Measurements from ENCODE around the gene EXOSC9. TPM values are rescaled to one million over a fixed set of nuclear protein-coding genes. Genes with fewer than 3 reads are reported as not detected.

EXOSC9 gene
- polyA plus RNA-seq, 2 of the 4 experiments (the other 2 are of a cell fraction): 33.6 to 43.1 TPM

GRCh38 chr4:121814756-121815155, 13.6 kb downstream of the EXOSC9 start:
- ChIA-PET POLR2A (no interaction called here), CTCF (no interaction called here)
- no peak for FAIRE-seq
- DNase-seq (ENCODE audit: low read depth in 1 of 2, low spot score in 1 of 2): no peak
- H3K4me1 ChIP-seq: peaks cover 9% of the 10 kb centered on the region; the same call in 2 of the 3 replicates
- WGBS (ENCODE audit: missing lambda C conversion rate): 78% methylated on average over 2 of the region's 2 CpGs
- no peak for ATAC-seq
- H3K9me3 ChIP-seq: no peaks in the 10 kb centered on the region
- no peak overlapping the region for H3K4me3 ChIP-seq
- TF ChIP-seq ZC3H11A (IDR thresholded peaks at IDR 0.05) (no peak), PBX3 (IDR thresholded peaks at IDR 0.05) (no peak), SMC3 (IDR thresholded peaks at IDR 0.05) (no peak), NR3C1 (IDR thresholded peaks at IDR 0.05) (no peak), BCL3 (IDR thresholded peaks at IDR 0.05) (no peak), GATA3 (IDR thresholded peaks at IDR 0.05; ENCODE audit: borderline replicate concordance) (no peak), TFCP2L1 (CRISPR knock-in tag; IDR thresholded peaks at IDR 0.05) (no peak), HOXB13 (CRISPR knock-in tag; IDR thresholded peaks at IDR 0.05; ENCODE audit: low read depth) (no peak), MAX (IDR thresholded peaks at IDR 0.05) (no peak), EP300 (IDR thresholded peaks at IDR 0.05) (no peak), REST (IDR thresholded peaks at IDR 0.05) (no peak), HMGXB4 (CRISPR knock-in tag; IDR thresholded peaks at IDR 0.05; ENCODE audit: borderline replicate concordance) (no peak)
- H3K27ac ChIP-seq: no peak overlapping the region
- H3K4me2 ChIP-seq: no peak overlapping the region

DNA sequence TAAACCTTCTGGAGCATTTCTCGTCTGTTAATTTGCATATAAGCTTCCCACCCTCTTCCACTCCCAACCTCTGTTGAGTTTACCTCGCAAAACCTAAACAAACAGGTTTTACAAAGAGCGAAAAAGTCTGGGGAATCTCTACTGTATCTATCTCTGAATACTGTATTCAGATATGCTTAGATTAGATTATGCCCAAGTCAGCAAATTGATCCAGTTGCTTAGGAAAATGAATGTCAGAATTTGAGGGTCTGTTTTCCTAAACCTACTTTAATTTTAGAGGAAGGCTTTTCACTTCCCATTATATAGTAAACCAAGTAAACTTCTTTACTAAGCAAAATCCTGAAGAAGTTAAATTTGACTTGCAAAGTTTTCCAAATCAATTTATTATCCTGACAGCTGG, 15.9 kb downstream of the EXOSC9 start:
- TF ChIP-seq MAFK (IDR thresholded peaks at IDR 0.05; ENCODE audit: partially characterized antibody): peak; percentile 56
- no peak for TF ChIP-seq HEYL (CRISPR knock-in tag; IDR thresholded peaks at IDR 0.05)
- Histone ChIP-seq H3K27ac (no peak overlapping the region), H3K9me3 (no peaks in the 10 kb centered on the region), H3K4me1 (peaks cover 21% of the 10 kb centered on the region; the same call in 2 of the 3 replicates), H3K4me3 (no peak overlapping the region), H3K4me2 (no peak overlapping the region)
- FAIRE-seq (no peak), DNase-seq (ENCODE audit: low read depth in 1 of 2, low spot score in 1 of 2) (no peak), ATAC-seq (no peak)
- POLR2A ChIA-PET: no interaction called here
- CTCF ChIA-PET: no interaction called here
- WGBS (ENCODE audit: missing lambda C conversion rate): 87% methylated on average over 3 of the region's 3 CpGs

DNA sequence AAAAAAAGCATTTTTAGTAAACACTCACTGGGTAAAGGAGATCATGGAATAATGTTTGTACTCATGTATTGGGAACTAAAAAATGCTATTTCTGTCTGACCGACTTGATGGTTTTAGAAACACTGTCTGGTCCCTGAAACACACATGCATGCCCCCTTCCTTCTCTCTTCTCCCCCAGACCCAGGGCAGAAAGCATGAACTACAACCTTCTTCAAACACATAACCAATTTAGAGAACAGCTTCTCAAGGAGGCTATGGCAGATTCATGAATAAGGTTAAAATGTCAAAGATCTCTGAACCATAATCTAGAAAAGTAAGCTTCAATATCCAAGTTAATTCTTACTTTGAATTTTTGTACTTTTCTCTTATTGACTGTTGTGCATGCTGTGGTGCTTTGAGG, 16.6 kb downstream of the EXOSC9 start:
- WGBS (ENCODE audit: missing lambda C conversion rate): 86% methylated on average over 1 of the region's 1 CpG
- no peak overlapping the region for H3K27ac ChIP-seq

More for the DNA sequence above, 16.6 kb downstream of the EXOSC9 start:
- FAIRE-seq (no peak), DNase-seq (ENCODE audit: low read depth in 1 of 2, low spot score in 1 of 2) (no peak), ATAC-seq (no peak)
- peaks cover 22% of the 10 kb centered on the region; the same call in 2 of the 3 replicates for H3K4me1 ChIP-seq
- TF ChIP-seq HOXA7 (CRISPR knock-in tag; IDR thresholded peaks at IDR 0.05) (no peak), FOXS1 (CRISPR knock-in tag; IDR thresholded peaks at IDR 0.05) (no peak), REST (IDR thresholded peaks at IDR 0.05) (no peak), POLR2A (IDR thresholded peaks at IDR 0.05; ENCODE audit: low read length) (no peak), EHMT2 (IDR thresholded peaks at IDR 0.05; ENCODE audit: low read depth) (no peak), EP300 (IDR thresholded peaks at IDR 0.05) (no peak), HOXB13 (CRISPR knock-in tag; IDR thresholded peaks at IDR 0.05; ENCODE audit: low read depth) (no peak), NPAS2 (CRISPR knock-in tag; IDR thresholded peaks at IDR 0.05; ENCODE audit: borderline replicate concordance) (no peak), ZFP36 (IDR thresholded peaks at IDR 0.05; ENCODE audit: borderline replicate concordance, partially characterized antibody) (no peak), CHD4 (IDR thresholded peaks at IDR 0.05; ENCODE audit: borderline replicate concordance) (no peak)
- CTCF ChIA-PET: no interaction called here
- POLR2A ChIA-PET: no interaction called here
- H3K4me3 ChIP-seq: no peak overlapping the region
- H3K4me2 ChIP-seq: no peak overlapping the region
- H3K9me3 ChIP-seq: no peaks in the 10 kb centered on the region

All from A549 (cell line).